ENCODE data around the gene HADHB.
A peak's percentile ranks its signal among the peaks of the same experiment; 100 is the strongest.
"Not testable (repeated sequence)": the region's sequence is repeated elsewhere in the genome, so short reads cannot be mapped to it uniquely, and the experiment has no call there.

HADHB gene

GRCh38 chr2:26285931-26286330 lies 41.2 kb downstream of the HADHB start:
- no peak for ATAC-seq (replicated peaks)
- no peaks in the 10 kb centered on the region for H3K27me3 Mint-ChIP-seq
- peaks cover 70% of the 10 kb centered on the region for H3K36me3 Mint-ChIP-seq (ENCODE audit: insufficient read depth)
- no peaks in the 10 kb centered on the region for H3K4me1 Mint-ChIP-seq (ENCODE audit: low read depth in 2 of 2)
- H3K4me3 Mint-ChIP-seq: no peak overlapping the region
- no peaks in the 10 kb centered on the region for H3K9me3 Mint-ChIP-seq
- H3K27ac Mint-ChIP-seq: no peak overlapping the region
- no peak for DNase-seq

GRCh38 chr2:26290001-26290400 lies 45.3 kb downstream of the HADHB start:
- Mint-ChIP-seq H3K27ac (no peak overlapping the region), H3K36me3 (ENCODE audit: insufficient read depth) (peaks cover 30% of the 10 kb centered on the region), H3K4me1 (ENCODE audit: low read depth in 2 of 2) (no peaks in the 10 kb centered on the region), H3K9me3 (no peaks in the 10 kb centered on the region), H3K27me3 (no peaks in the 10 kb centered on the region), H3K4me3 (no peak overlapping the region)
- no peak for DNase-seq
- no peak for ATAC-seq (replicated peaks)

- DNase-seq (no peak), ATAC-seq (replicated peaks) (no peak)
- Mint-ChIP-seq H3K4me3 (no peak overlapping the region), H3K36me3 (ENCODE audit: insufficient read depth) (peaks cover 6% of the 10 kb centered on the region), H3K27ac (no peak overlapping the region), H3K9me3 (no peaks in the 10 kb centered on the region), H3K4me1 (ENCODE audit: low read depth in 2 of 2) (no peaks in the 10 kb centered on the region), H3K27me3 (no peaks in the 10 kb centered on the region)
These were observed 47.9 kb downstream of the HADHB start for GRCh38 chr2:26292646-26293045.

GRCh38 chr2:26295511-26295910 lies 50.8 kb downstream of the HADHB start:
- DNase-seq (no peak), ATAC-seq (replicated peaks) (no peak)
- Mint-ChIP-seq H3K27me3 (no peaks in the 10 kb centered on the region), H3K27ac (no peak overlapping the region), H3K36me3 (ENCODE audit: insufficient read depth) (no peaks in the 10 kb centered on the region), H3K9me3 (no peaks in the 10 kb centered on the region), H3K4me3 (no peak overlapping the region), H3K4me1 (ENCODE audit: low read depth in 2 of 2) (no peaks in the 10 kb centered on the region)

- Mint-ChIP-seq H3K4me1 (ENCODE audit: low read depth in 2 of 2) (no peaks in the 10 kb centered on the region), H3K4me3 (no peak overlapping the region), H3K36me3 (ENCODE audit: insufficient read depth) (no peaks in the 10 kb centered on the region), H3K27ac (no peak overlapping the region), H3K9me3 (no peaks in the 10 kb centered on the region), H3K27me3 (no peaks in the 10 kb centered on the region)
- ATAC-seq (replicated peaks) (no peak), DNase-seq (no peak)
These were observed 52.3 kb downstream of the HADHB start for GRCh38 chr2:26297061-26297460.

GRCh38 chr2:26298286-26298637 lies 53.5 kb downstream of the HADHB start:
- Mint-ChIP-seq H3K36me3 (ENCODE audit: insufficient read depth) (no peaks in the 10 kb centered on the region), H3K9me3 (no peaks in the 10 kb centered on the region), H3K27ac (no peak overlapping the region), H3K27me3 (no peaks in the 10 kb centered on the region), H3K4me3 (no peak overlapping the region), H3K4me1 (ENCODE audit: low read depth in 2 of 2) (no peaks in the 10 kb centered on the region)
- DNase-seq: no peak
- ATAC-seq (replicated peaks): no peak

- no peak overlapping the region for H3K27ac Mint-ChIP-seq
- no peaks in the 10 kb centered on the region for H3K36me3 Mint-ChIP-seq (ENCODE audit: insufficient read depth)
- no peaks in the 10 kb centered on the region for H3K9me3 Mint-ChIP-seq
- H3K27me3 Mint-ChIP-seq: no peaks in the 10 kb centered on the region
- H3K4me1 Mint-ChIP-seq (ENCODE audit: low read depth in 2 of 2): no peaks in the 10 kb centered on the region
- H3K4me3 Mint-ChIP-seq: no peak overlapping the region
- ATAC-seq (replicated peaks) (peak; percentile 59), DNase-seq (peak in 1 of 3 experiments; percentile 20)
These were observed 54.1 kb downstream of the HADHB start for GRCh38 chr2:26298638-26299393.

GRCh38 chr2:26299471-26300101 lies 54.8 kb downstream of the HADHB start:
- Mint-ChIP-seq H3K4me3 (no peak overlapping the region), H3K27me3 (no peaks in the 10 kb centered on the region), H3K9me3 (no peaks in the 10 kb centered on the region), H3K36me3 (ENCODE audit: insufficient read depth) (no peaks in the 10 kb centered on the region), H3K27ac (no peak overlapping the region), H3K4me1 (ENCODE audit: low read depth in 2 of 2) (no peaks in the 10 kb centered on the region)
- ATAC-seq (replicated peaks) (peak; percentile 76), DNase-seq (no peak)

- H3K27ac Mint-ChIP-seq: no peak overlapping the region
- H3K36me3 Mint-ChIP-seq (ENCODE audit: insufficient read depth): no peaks in the 10 kb centered on the region
- DNase-seq: no peak
- no peak overlapping the region for H3K4me3 Mint-ChIP-seq
- no peaks in the 10 kb centered on the region for H3K4me1 Mint-ChIP-seq (ENCODE audit: low read depth in 2 of 2)
- H3K9me3 Mint-ChIP-seq: no peaks in the 10 kb centered on the region
- ATAC-seq (replicated peaks): peak; percentile 43
- no peaks in the 10 kb centered on the region for H3K27me3 Mint-ChIP-seq
These were observed 55.6 kb downstream of the HADHB start for GRCh38 chr2:26300234-26300925.

GRCh38 chr2:26302846-26303245 lies 58.1 kb downstream of the HADHB start:
- no peak overlapping the region for H3K27ac Mint-ChIP-seq
- DNase-seq (no peak), ATAC-seq (replicated peaks) (no peak)
- no peaks in the 10 kb centered on the region for H3K36me3 Mint-ChIP-seq (ENCODE audit: insufficient read depth)
- H3K4me3 Mint-ChIP-seq: no peak overlapping the region
- no peaks in the 10 kb centered on the region for H3K27me3 Mint-ChIP-seq
- no peaks in the 10 kb centered on the region for H3K4me1 Mint-ChIP-seq (ENCODE audit: low read depth in 2 of 2)
- H3K9me3 Mint-ChIP-seq: no peaks in the 10 kb centered on the region

GRCh38 chr2:26305094-26305493 lies 60.4 kb downstream of the HADHB start:
- H3K4me1 Mint-ChIP-seq (ENCODE audit: low read depth in 2 of 2); H3K27ac Mint-ChIP-seq; H3K4me3 Mint-ChIP-seq; ATAC-seq (replicated peaks); H3K27me3 Mint-ChIP-seq; DNase-seq; H3K36me3 Mint-ChIP-seq (ENCODE audit: insufficient read depth); H3K9me3 Mint-ChIP-seq: not testable (repeated sequence)

- H3K36me3 Mint-ChIP-seq (ENCODE audit: insufficient read depth): no peaks in the 10 kb centered on the region
- ATAC-seq (replicated peaks): no peak
These were observed 60.8 kb downstream of the HADHB start for GRCh38 chr2:26305540-26305939.

GRCh38 chr2:26309921-26310320 lies 65.2 kb downstream of the HADHB start:
- Mint-ChIP-seq H3K36me3 (ENCODE audit: insufficient read depth) (no peaks in the 10 kb centered on the region), H3K27ac (peak overlapping the region in 1 of 2 donors; percentile 17), H3K27me3 (no peaks in the 10 kb centered on the region), H3K4me3 (no peak overlapping the region), H3K4me1 (ENCODE audit: low read depth in 2 of 2) (no peaks in the 10 kb centered on the region), H3K9me3 (no peaks in the 10 kb centered on the region)
- no peak for DNase-seq
- ATAC-seq (replicated peaks): no peak

More at GRCh38 chr2:26305540-26305939, 60.8 kb downstream of the HADHB start:
- DNase-seq: no peak
- Mint-ChIP-seq H3K4me1 (ENCODE audit: low read depth in 2 of 2) (no peaks in the 10 kb centered on the region), H3K4me3 (no peak overlapping the region), H3K9me3 (no peaks in the 10 kb centered on the region), H3K27me3 (no peaks in the 10 kb centered on the region), H3K27ac (no peak overlapping the region)

- peaks cover 8 to 14% of the 10 kb centered on the region in 2 donors for H3K27me3 Mint-ChIP-seq
- no peaks in the 10 kb centered on the region for H3K9me3 Mint-ChIP-seq
- H3K27ac Mint-ChIP-seq: no peak overlapping the region
- no peaks in the 10 kb centered on the region for H3K36me3 Mint-ChIP-seq (ENCODE audit: insufficient read depth)
- no peaks in the 10 kb centered on the region for H3K4me1 Mint-ChIP-seq (ENCODE audit: low read depth in 2 of 2)
- H3K4me3 Mint-ChIP-seq: no peak overlapping the region
- DNase-seq (no peak), ATAC-seq (replicated peaks) (no peak)
These were observed 67.7 kb downstream of the HADHB start for GRCh38 chr2:26312471-26312870.
